Keratinocyte (primary cell): ENCODE data around the gene SNX21. TPM values are rescaled to one million over a fixed set of nuclear protein-coding genes. Genes with fewer than 3 reads are reported as not detected.

Experiments used
- DNase-seq: peaks from one replicate; pipeline ENCODE4 v3.0.0-alpha.2; 2011; ENCODE audit warnings: low read depth, missing footprints, low spot score
- FAIRE-seq: peaks from 2 replicates; lab custom pipeline; 2011; peaks lifted over from hg19 to GRCh38; lab: Jason Lieb, UNC
- H2AFZ ChIP-seq: 2 replicates; pipeline ENCODE4 v1.6.0; 2012; ENCODE audit warnings: low read length, control low read depth, inconsistent platforms; ENCODE audit not compliant: control insufficient read depth
- H3K27ac ChIP-seq: 2 replicates; pipeline ENCODE4 v1.5.1; 2011; ENCODE audit warnings: low read length; ENCODE audit not compliant: control insufficient read depth, insufficient read depth
- H3K27me3 ChIP-seq: 3 replicates; pipeline ENCODE4 v1.6.0; 2011; ENCODE audit warnings: low read length; ENCODE audit not compliant: control insufficient read depth, insufficient read depth; ENCODE audit errors: extremely low read depth
- H3K36me3 ChIP-seq, 2 experiments: 2 replicates in 1 of 2; 3 replicates in 1 of 2; pipeline ENCODE4 v1.5.1; 2011; ENCODE audit warnings: low read length in 2 of 2, mild to moderate bottlenecking in 1 of 2; ENCODE audit not compliant: control insufficient read depth in 2 of 2, insufficient read depth in 2 of 2; ENCODE audit errors: extremely low read depth in 1 of 2
- H3K4me1 ChIP-seq: 3 replicates; pipeline ENCODE4 v1.5.1; 2011; ENCODE audit warnings: low read length; ENCODE audit not compliant: control insufficient read depth, insufficient read depth; ENCODE audit errors: extremely low read depth
- H3K4me2 ChIP-seq: 3 replicates; pipeline ENCODE4 v1.6.0; 2011; ENCODE audit warnings: low read depth, low read length; ENCODE audit not compliant: control insufficient read depth, insufficient read depth; ENCODE audit errors: extremely low read depth
- H3K4me3 ChIP-seq, 3 experiments: fragments of 200-600 bp in 1 of 3; sonication (generic) in 1 of 3; 2 replicates in 2 of 3; 3 replicates in 1 of 3; pipeline ENCODE4 v1.5.1; 2011 to 2016; ENCODE audit warnings: low read length in 3 of 3, mild to moderate bottlenecking in 3 of 3, control low read depth in 2 of 3, inconsistent platforms in 1 of 3, low read depth in 1 of 3, mixed read lengths in 1 of 3, mixed run types in 1 of 3, moderate library complexity in 1 of 3; ENCODE audit not compliant: control insufficient read depth in 2 of 3, insufficient read depth in 2 of 3; ENCODE audit errors: extremely low read depth in 1 of 3
- H3K79me2 ChIP-seq: 2 replicates; pipeline ENCODE4 v1.6.0; 2012; ENCODE audit warnings: low read length; ENCODE audit not compliant: control insufficient read depth, insufficient read depth
- H3K9ac ChIP-seq: 3 replicates; pipeline ENCODE4 v1.6.0; 2011; ENCODE audit warnings: low read length; ENCODE audit not compliant: control insufficient read depth, insufficient read depth; ENCODE audit errors: extremely low read depth
- H3K9me1 ChIP-seq: 3 replicates; pipeline ENCODE4 v1.6.0; 2011; ENCODE audit warnings: low read length; ENCODE audit not compliant: control insufficient read depth, insufficient read depth; ENCODE audit errors: extremely low read depth
- H3K9me3 ChIP-seq: 2 replicates; pipeline ENCODE4 v1.5.1; 2012; ENCODE audit warnings: low read depth, low read length; ENCODE audit not compliant: control insufficient read depth
- H4K20me1 ChIP-seq: 3 replicates; pipeline ENCODE4 v1.6.0; 2011; ENCODE audit warnings: low read length; ENCODE audit not compliant: control insufficient read depth, insufficient read depth; ENCODE audit errors: extremely low read depth
- EZH2 ChIP-seq: IDR thresholded peaks from one replicate; pipeline ENCODE4 v1.6.1; 2012; ENCODE audit warnings: inconsistent platforms, mild to moderate bottlenecking, low read length, moderate library complexity
- dilution Hi-C: fragments of 300-500 bp; cut with MboI; formaldehyde crosslinking; loops from one replicate; pipeline ENCODE4 v1.7.0; 2020; ENCODE audit warnings: low sequenced_read_pairs; ENCODE audit not compliant: extremely low pct_ligation_motif_present
- polyA plus RNA-seq, 5 experiments: library from polyadenylated mRNA; depleted of rRNA in 3 of 5; stranded (reverse) in 3 of 5; stranded (forward) in 1 of 5; unstranded in 1 of 5; fragments of >200 nt; gene quantifications; 1 replicate in 1 of 5; 2 replicates in 3 of 5; 3 replicates in 1 of 5; pipeline versions ENCODE4 v1.2.1 to v1.2.3, GENCODE V29; 2011 to 2012; ENCODE audit warnings: missing spikeins in 2 of 5, low read depth in 1 of 5, low replicate concordance in 1 of 5
- TF ChIP-seq, protein P1 (sequence below), 3 experiments: IDR thresholded peaks in 1 of 3; conservative IDR thresholded peaks in 1 of 3; optimal IDR thresholded peaks in 1 of 3; 2 replicates in 2 of 3; 3 replicates in 1 of 3; pipeline versions ENCODE3 to v1.5.1; 2011; ENCODE audit warnings: low read length in 3 of 3, mild to moderate bottlenecking in 3 of 3, moderate library complexity in 2 of 3, control low read depth in 1 of 3, inconsistent platforms in 1 of 3; ENCODE audit not compliant: insufficient read depth in 2 of 3; ENCODE audit errors: extremely low read depth in 1 of 3

SNX21 gene
- polyA plus RNA-seq, 1 donor (not counting 4 experiments of a cell fraction or from before 2014, with no cell fraction given), result 5.2 TPM

GRCh38 chr20:45842169-45842812 lies 8.7 kb downstream of the SNX21 start:
- H3K27me3 ChIP-seq, result no peaks in the 10 kb centered on the region
- H3K27ac ChIP-seq, result no peak overlapping the region
- peaks cover 17 to 25% of the 10 kb centered on the region in 2 experiments for H3K36me3 ChIP-seq
- FAIRE-seq (no peak), DNase-seq (no peak)
- H2AFZ ChIP-seq, result no peak overlapping the region
- no peak overlapping the region for H3K4me3 ChIP-seq
- H3K9me1 ChIP-seq, result no peaks in the 10 kb centered on the region
- H4K20me1 ChIP-seq, result no peaks in the 10 kb centered on the region
- no peak overlapping the region for H3K4me2 ChIP-seq
- H3K4me1 ChIP-seq, result no peaks in the 10 kb centered on the region
- H3K9ac ChIP-seq, result no peak overlapping the region
- dilution Hi-C loops, result no loop called here
- TF ChIP-seq, protein P1, sequence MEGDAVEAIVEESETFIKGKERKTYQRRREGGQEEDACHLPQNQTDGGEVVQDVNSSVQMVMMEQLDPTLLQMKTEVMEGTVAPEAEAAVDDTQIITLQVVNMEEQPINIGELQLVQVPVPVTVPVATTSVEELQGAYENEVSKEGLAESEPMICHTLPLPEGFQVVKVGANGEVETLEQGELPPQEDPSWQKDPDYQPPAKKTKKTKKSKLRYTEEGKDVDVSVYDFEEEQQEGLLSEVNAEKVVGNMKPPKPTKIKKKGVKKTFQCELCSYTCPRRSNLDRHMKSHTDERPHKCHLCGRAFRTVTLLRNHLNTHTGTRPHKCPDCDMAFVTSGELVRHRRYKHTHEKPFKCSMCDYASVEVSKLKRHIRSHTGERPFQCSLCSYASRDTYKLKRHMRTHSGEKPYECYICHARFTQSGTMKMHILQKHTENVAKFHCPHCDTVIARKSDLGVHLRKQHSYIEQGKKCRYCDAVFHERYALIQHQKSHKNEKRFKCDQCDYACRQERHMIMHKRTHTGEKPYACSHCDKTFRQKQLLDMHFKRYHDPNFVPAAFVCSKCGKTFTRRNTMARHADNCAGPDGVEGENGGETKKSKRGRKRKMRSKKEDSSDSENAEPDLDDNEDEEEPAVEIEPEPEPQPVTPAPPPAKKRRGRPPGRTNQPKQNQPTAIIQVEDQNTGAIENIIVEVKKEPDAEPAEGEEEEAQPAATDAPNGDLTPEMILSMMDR (optimal IDR thresholded peaks at IDR 0.05 in 1 of 3, IDR thresholded peaks at IDR 0.05 in 1 of 3, conservative IDR thresholded peaks at IDR 0.05 in 1 of 3; ENCODE audit: extremely low read depth in 1 of 3, insufficient read depth in 2 of 3, low read length in 3 of 3), result no peak
- no peak for TF ChIP-seq EZH2
- no peaks in the 10 kb centered on the region for H3K9me3 ChIP-seq
- H3K79me2 ChIP-seq, result no peaks in the 10 kb centered on the region

- DNase-seq (no peak), FAIRE-seq (no peak)
- Histone ChIP-seq H3K9ac (no peak overlapping the region), H2AFZ (no peak overlapping the region), H3K36me3 (peaks cover 17 to 25% of the 10 kb centered on the region in 2 experiments), H3K9me1 (no peaks in the 10 kb centered on the region), H3K4me1 (no peaks in the 10 kb centered on the region), H3K9me3 (no peaks in the 10 kb centered on the region), H3K27ac (no peak overlapping the region), H3K4me3 (no peak overlapping the region), H3K79me2 (no peaks in the 10 kb centered on the region), H4K20me1 (no peaks in the 10 kb centered on the region), H3K4me2 (no peak overlapping the region), H3K27me3 (no peaks in the 10 kb centered on the region)
- TF ChIP-seq EZH2, result no peak
- TF ChIP-seq, protein P1 (optimal IDR thresholded peaks at IDR 0.05 in 1 of 3, IDR thresholded peaks at IDR 0.05 in 1 of 3, conservative IDR thresholded peaks at IDR 0.05 in 1 of 3; ENCODE audit: extremely low read depth in 1 of 3, insufficient read depth in 2 of 3, low read length in 3 of 3), result no peak
- dilution Hi-C loops, result no loop called here
These were observed 9.9 kb downstream of the SNX21 start for GRCh38 chr20:45843506-45843905.
